Brain microvascular endothelial cell (primary cell): ENCODE data around the gene DDX47.

Experiments used
- DNase-seq: peaks from one replicate; pipeline ENCODE4 v3.0.0-alpha.2; 2020
- H3K27ac ChIP-seq: fragments of 250-450 bp; sonication (Bioruptor Pico); 2 replicates; pipeline ENCODE4 v1.5.1; 2020; ENCODE audit warnings: mild to moderate bottlenecking, moderate library complexity
- H3K27me3 ChIP-seq: fragments of 250-450 bp; sonication (Bioruptor Pico); replicated peaks from 2 replicates; pipeline ENCODE4 v1.5.1; 2020; ENCODE audit warnings: mild to moderate bottlenecking
- H3K36me3 ChIP-seq: fragments of 250-450 bp; sonication (Bioruptor Pico); replicated peaks from 2 replicates; pipeline ENCODE4 v1.5.1; 2020; ENCODE audit warnings: mild to moderate bottlenecking
- H3K4me3 ChIP-seq: 2 replicates; pipeline ENCODE4 v1.5.1; 2011; ENCODE audit warnings: low read depth, mild to moderate bottlenecking, control low read depth, low read length, moderate library complexity
- in situ Hi-C: cut with HindIII; loops from 2 replicates; pipeline ENCODE4 v1.10.0; 2017; ENCODE audit warnings: low sequenced_read_pairs, low pct_ligation_motif_present
- TF ChIP-seq, protein P1 (sequence below): IDR thresholded peaks from 2 replicates; pipeline ENCODE4 v1.5.1; 2011; ENCODE audit warnings: low read depth, mild to moderate bottlenecking, moderate library complexity, low read length, control low read depth, inconsistent platforms; ENCODE audit errors: missing control alignments

Gene DDX47

DNA sequence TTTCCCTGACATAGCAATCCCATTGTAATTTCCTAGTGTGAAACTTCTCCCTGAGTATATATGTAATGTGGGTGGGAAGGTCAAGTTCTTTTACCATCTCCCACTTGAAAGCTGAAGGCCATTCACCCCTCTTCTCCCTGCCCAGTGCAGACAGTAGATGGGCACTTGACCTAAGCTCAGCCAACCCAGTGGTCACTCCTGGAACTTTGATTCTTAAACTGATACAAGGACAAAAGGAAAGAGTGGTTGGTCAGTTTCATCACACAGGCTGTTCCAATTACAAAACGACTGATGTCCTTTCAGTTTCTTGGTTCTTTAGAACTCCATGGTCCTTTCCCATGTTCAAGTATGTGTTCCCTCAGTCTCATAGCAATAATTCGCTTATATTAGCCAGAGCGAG lies 36.1 kb upstream of the DDX47 start:
- in situ Hi-C loops, result no loop called here
- H3K27ac ChIP-seq, result no peak overlapping the region
- H3K36me3 ChIP-seq, result no peaks in the 10 kb centered on the region
- no peaks in the 10 kb centered on the region for H3K27me3 ChIP-seq
- H3K4me3 ChIP-seq, result no peak overlapping the region
- no peak for DNase-seq
- TF ChIP-seq, protein P1, sequence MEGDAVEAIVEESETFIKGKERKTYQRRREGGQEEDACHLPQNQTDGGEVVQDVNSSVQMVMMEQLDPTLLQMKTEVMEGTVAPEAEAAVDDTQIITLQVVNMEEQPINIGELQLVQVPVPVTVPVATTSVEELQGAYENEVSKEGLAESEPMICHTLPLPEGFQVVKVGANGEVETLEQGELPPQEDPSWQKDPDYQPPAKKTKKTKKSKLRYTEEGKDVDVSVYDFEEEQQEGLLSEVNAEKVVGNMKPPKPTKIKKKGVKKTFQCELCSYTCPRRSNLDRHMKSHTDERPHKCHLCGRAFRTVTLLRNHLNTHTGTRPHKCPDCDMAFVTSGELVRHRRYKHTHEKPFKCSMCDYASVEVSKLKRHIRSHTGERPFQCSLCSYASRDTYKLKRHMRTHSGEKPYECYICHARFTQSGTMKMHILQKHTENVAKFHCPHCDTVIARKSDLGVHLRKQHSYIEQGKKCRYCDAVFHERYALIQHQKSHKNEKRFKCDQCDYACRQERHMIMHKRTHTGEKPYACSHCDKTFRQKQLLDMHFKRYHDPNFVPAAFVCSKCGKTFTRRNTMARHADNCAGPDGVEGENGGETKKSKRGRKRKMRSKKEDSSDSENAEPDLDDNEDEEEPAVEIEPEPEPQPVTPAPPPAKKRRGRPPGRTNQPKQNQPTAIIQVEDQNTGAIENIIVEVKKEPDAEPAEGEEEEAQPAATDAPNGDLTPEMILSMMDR, result no peak

DNA sequence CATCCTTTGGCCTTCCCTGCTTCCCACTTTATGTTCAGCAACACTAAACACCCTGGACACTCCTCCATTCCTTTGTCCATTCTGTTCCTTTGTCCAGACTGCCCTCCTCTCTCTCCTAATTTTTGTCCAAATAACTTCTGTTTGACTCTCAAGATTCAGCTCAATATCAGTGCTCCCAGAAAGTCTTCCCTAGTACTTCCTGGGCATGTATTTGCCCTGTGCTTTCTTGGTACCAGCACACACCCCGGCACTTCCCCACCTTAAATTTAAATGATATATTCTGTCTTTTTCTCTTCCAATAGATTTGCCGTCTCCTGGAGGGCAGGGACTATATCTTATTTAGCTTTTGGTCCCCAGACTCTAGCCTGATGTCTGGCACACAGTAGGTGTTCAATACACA lies 34.1 kb upstream of the DDX47 start:
- Histone ChIP-seq H3K27ac (peak overlapping the region; percentile 26), H3K36me3 (no peaks in the 10 kb centered on the region), H3K27me3 (no peaks in the 10 kb centered on the region), H3K4me3 (no peak overlapping the region)
- TF ChIP-seq, protein P1, result no peak
- DNase-seq, result no peak
- in situ Hi-C loops, result no loop called here

DNA sequence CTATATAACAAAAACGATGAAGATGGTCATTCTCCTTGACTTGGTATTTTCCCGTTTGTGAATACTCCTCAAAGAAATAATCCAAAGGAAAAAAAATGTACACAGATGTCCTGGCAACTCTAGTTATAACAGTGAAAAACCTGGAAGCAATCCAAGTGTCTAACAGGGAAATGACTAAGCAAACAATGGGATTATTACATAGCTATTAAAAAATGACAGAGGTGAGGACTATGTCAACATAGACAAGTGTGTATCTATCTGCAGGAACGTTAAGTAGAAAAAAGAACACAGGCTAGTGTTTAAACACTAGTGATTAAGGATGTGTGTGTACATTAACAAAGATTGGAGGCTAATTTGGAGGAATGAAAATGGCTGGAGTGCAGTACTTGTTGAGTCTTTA lies 33.6 kb upstream of the DDX47 start:
- TF ChIP-seq, protein P1, result no peak
- in situ Hi-C loops, result no loop called here
- Histone ChIP-seq H3K4me3 (no peak overlapping the region), H3K27me3 (no peaks in the 10 kb centered on the region), H3K27ac (peak overlapping the region; percentile 26), H3K36me3 (no peaks in the 10 kb centered on the region)
- peak; percentile 67 for DNase-seq

DNA sequence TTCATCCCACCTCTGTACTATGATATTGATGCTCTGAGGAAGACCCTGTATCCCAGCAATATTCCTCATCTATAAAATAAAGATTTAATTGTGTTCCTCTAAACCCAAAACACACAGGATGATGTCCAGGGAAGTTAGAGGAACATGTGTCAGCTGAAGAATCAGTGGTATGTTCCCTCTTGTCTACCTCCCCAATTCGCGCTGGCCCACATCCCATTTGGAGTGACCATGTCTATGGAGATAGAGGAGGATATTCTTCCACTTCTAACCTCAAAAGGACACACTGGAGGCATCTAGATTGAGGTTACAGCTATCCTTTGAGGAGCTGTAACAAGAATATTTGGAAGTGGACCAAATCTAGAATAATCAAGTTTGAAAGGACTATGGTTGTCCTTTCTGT lies 29.0 kb upstream of the DDX47 start:
- in situ Hi-C loops, result no loop called here
- peak overlapping the region; percentile 77 for H3K27ac ChIP-seq
- H3K27me3 ChIP-seq, result no peaks in the 10 kb centered on the region
- DNase-seq, result no peak
- no peak overlapping the region for H3K4me3 ChIP-seq
- TF ChIP-seq, protein P1, result no peak
- no peaks in the 10 kb centered on the region for H3K36me3 ChIP-seq

- Histone ChIP-seq H3K27me3 (no peaks in the 10 kb centered on the region), H3K27ac (peak within 1 kb of the TSS; percentile 77), H3K36me3 (no peaks in the 10 kb centered on the region), H3K4me3 (peak within 1 kb of the TSS; percentile 62)
- peak; percentile 81 for DNase-seq
- in situ Hi-C loops, result no loop called here
- TF ChIP-seq, protein P1, result no peak
Observed at GRCh38 chr12:12784911-12785814, 28.0 kb upstream of the DDX47 start, which contains the start of gene APOLD1. TSS of gene APOLD1 (plus strand) at chr12:12785659. CDS start at chr12:12785692, 33 bp downstream.
